GM23248 (cell line): ENCODE data around the gene CDH13.

Experiments used
- EZH2 ChIP-seq: fragments of 200-600 bp; sonication (generic); IDR thresholded peaks from 2 replicates; pipeline ENCODE4 v1.6.1; 2018; ENCODE audit warnings: antibody characterized with exemption, mild to moderate bottlenecking; ENCODE audit not compliant: insufficient read depth, poor library complexity, severe bottlenecking
- EZH2phosphoT487 ChIP-seq: fragments of 200-600 bp; sonication (generic); IDR thresholded peaks from 2 replicates; pipeline ENCODE4 v1.6.1; 2018; ENCODE audit warnings: antibody characterized with exemption, moderate library complexity, mild to moderate bottlenecking, low read depth; ENCODE audit not compliant: insufficient read depth

DNA sequence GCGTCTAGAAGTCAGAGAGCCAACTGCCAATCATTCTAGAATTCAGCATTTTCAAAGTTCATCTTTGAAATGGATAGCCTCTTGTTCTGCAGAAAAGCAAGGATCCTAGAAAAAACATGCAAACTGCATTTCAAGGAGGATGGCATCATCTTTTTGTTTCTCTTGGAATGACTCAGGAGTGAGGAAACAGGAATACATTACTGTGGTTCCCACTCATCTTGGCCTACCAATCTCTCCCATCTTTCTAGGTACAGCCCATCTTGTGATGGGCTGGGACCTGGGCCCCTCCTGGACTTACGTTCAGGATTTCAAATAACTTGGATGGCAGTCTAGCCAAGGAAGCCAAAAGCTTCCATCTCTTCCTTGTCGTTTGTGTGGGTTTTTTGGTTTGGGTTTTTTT is 363.4 kb downstream of the CDH13 start:
- TF ChIP-seq EZH2 = no peak
- TF ChIP-seq EZH2phosphoT487 = no peak
